K562 (cell line): ENCODE measurements around the gene GALNT5. TPM values are rescaled to one million over a fixed set of nuclear protein-coding genes. Genes with fewer than 3 reads are reported as not detected.

Source experiments
- ARID3A ChIP-seq: IDR thresholded peaks from 2 replicates; pipeline ENCODE4 v1.6.1; 2012; ENCODE audit warnings: low read depth, low read length, improper control_type of control experiment, borderline replicate concordance
- CBX1 ChIP-seq: sonication (generic); IDR thresholded peaks from 2 replicates; pipeline ENCODE4 v1.6.1; 2016; ENCODE audit warnings: antibody characterized with exemption, low read depth, mild to moderate bottlenecking
- DEAF1 ChIP-seq: fragments of 450-650 bp; formaldehyde crosslinking; IDR thresholded peaks from 2 replicates; pipeline ENCODE4 v1.4.0; 2020; ENCODE audit warnings: mild to moderate bottlenecking, moderate library complexity
- HLTF ChIP-seq: fragments of 450-650 bp; IDR thresholded peaks from 2 replicates; pipeline ENCODE4 v1.6.1; 2016
- HNRNPH1 ChIP-seq: fragments of 200-400 bp; formaldehyde crosslinking; optimal IDR thresholded peaks from 2 replicates; pipeline ENCODE3; 2017; ENCODE audit warnings: low read depth, mild to moderate bottlenecking, low read length, moderate library complexity
- MCM2 ChIP-seq: fragments of 450-650 bp; IDR thresholded peaks from 2 replicates; pipeline ENCODE4 v1.6.1; 2017; ENCODE audit warnings: low read depth, mild to moderate bottlenecking
- MYNN ChIP-seq, 2 experiments: sonication (generic); formaldehyde crosslinking in 1 of 2; IDR thresholded peaks; 2 replicates each; pipeline versions ENCODE4 v1.5.0 to v1.6.1; 2016 to 2020; ENCODE audit warnings: antibody characterized with exemption in 1 of 2, missing genetic modification reagents in 1 of 2
- NFXL1 ChIP-seq: fragments of 450-650 bp; formaldehyde crosslinking; IDR thresholded peaks from 2 replicates; pipeline ENCODE4 v1.4.0; 2021; ENCODE audit warnings: mild to moderate bottlenecking
- NR3C1 ChIP-seq: sonication (generic); formaldehyde crosslinking; IDR thresholded peaks from 2 replicates; pipeline ENCODE4 v1.8.1; 2022; ENCODE audit warnings: missing genetic modification reagents
- PHTF2 ChIP-seq: fragments of 250-450 bp; sonication (Bioruptor Pico); IDR thresholded peaks from 2 replicates; pipeline ENCODE4 v1.5.0; 2021; ENCODE audit warnings: mild to moderate bottlenecking
- RFX7 ChIP-seq: fragments of 250-450 bp; sonication (Bioruptor Pico); IDR thresholded peaks from 2 replicates; pipeline ENCODE4 v1.5.1; 2021; ENCODE audit warnings: mild to moderate bottlenecking
- SRF ChIP-seq, 2 experiments: fragments of 250-450, 450-650 bp in 1 of 2; sonication (Bioruptor Pico) in 1 of 2; sonication (generic) in 1 of 2; formaldehyde crosslinking; IDR thresholded peaks; 2 replicates each; pipeline versions ENCODE4 v1.5.0 to v1.5.1; 2020 to 2022; ENCODE audit warnings: mild to moderate bottlenecking in 1 of 2, missing genetic modification reagents in 1 of 2
- ZBTB11 ChIP-seq, 3 experiments: fragments of 200-800 bp in 1 of 3; fragments of 250-450 bp in 1 of 3; fragments of 450-650 bp in 1 of 3; sonication (Bioruptor Pico) in 1 of 3; sonication (Bioruptor generic) in 1 of 3; formaldehyde crosslinking in 1 of 3; IDR thresholded peaks; 2 replicates each; pipeline versions ENCODE4 v1.6.1 to v1.8.0; 2016 to 2022; ENCODE audit warnings: mild to moderate bottlenecking in 2 of 3, missing genetic modification characterization in 2 of 3, missing compliant biosample characterization in 1 of 3, moderate library complexity in 1 of 3
- ZNF518B ChIP-seq: fragments of 250-450 bp; sonication (Bioruptor Pico); IDR thresholded peaks from 2 replicates; pipeline ENCODE4 v1.5.0; 2021; ENCODE audit warnings: mild to moderate bottlenecking, moderate library complexity
- ZNF699 ChIP-seq: fragments of 250-450 bp; sonication (Bioruptor Pico); IDR thresholded peaks from 2 replicates; pipeline ENCODE4 v1.8.0; 2021; ENCODE audit warnings: mild to moderate bottlenecking, moderate library complexity; ENCODE audit not compliant: insufficient replicate concordance
- ZNF77 ChIP-seq: fragments of 250-450 bp; sonication (Bioruptor Pico); IDR thresholded peaks from 2 replicates; pipeline ENCODE4 v1.5.0; 2020
- polyA plus RNA-seq, 8 experiments: library from polyadenylated mRNA; depleted of rRNA in 4 of 8; stranded (reverse) in 5 of 8; unstranded in 3 of 8; fragments of >200 nt; fragmentation: Nextera tagmentation in 2 of 8; fragmentation: Illumina TruSeq in 1 of 8; extraction: Ambion mirVana in 2 of 8; extraction: Trizol in 1 of 8; gene quantifications; 2 replicates each; pipeline versions ENCODE4 v1.2.1 to v1.2.3, GENCODE V29; 2011 to 2014; ENCODE audit warnings: inconsistent platforms in 1 of 8, missing spikeins in 1 of 8
- total RNA-seq, 7 experiments: library from RNA; depleted of rRNA in 6 of 7; stranded (reverse); fragments of >200 nt in 6 of 7; fragmentation: Illumina TruSeq in 2 of 7; extraction: Trizol in 2 of 7; gene quantifications; 2 replicates each; pipeline versions ENCODE4 v1.2.1 to v1.2.3, GENCODE V29; 2011 to 2021; ENCODE audit warnings: low replicate concordance in 1 of 7

Gene GALNT5
- total and polyA plus RNA-seq, 9 of the 15 experiments (the other 6 are each of a cell fraction or from before 2014, with no cell fraction given): 21.6 to 73.0 (median 54.7) TPM

- TF ChIP-seq ZBTB11 (CRISPR knock-in tag; IDR thresholded peaks at IDR 0.05): peak in 1 of 3 experiments; percentile 41; a peak in 1 of 6 replicates
- no peak for TF ChIP-seq HLTF
- no peak for TF ChIP-seq NFXL1 (CRISPR knock-in tag)
- TF ChIP-seq ARID3A: peak; percentile 70; the same call in 1 of the 2 replicates
- TF ChIP-seq SRF (CRISPR knock-in tag; IDR thresholded peaks at IDR 0.05): no peak
- TF ChIP-seq RFX7: no peak
- TF ChIP-seq ZNF518B (CRISPR knock-in tag): no peak
- TF ChIP-seq DEAF1 (CRISPR knock-in tag): no peak
- no peak for TF ChIP-seq MCM2
- TF ChIP-seq HNRNPH1: no peak
- TF ChIP-seq ZNF699 (CRISPR knock-in tag): peak; percentile 40
- no peak for TF ChIP-seq PHTF2 (CRISPR knock-in tag)
- no peak for TF ChIP-seq CBX1
- peak; percentile 74; the same call in 1 of the 2 replicates for TF ChIP-seq MYNN (IDR thresholded peaks at IDR 0.05)
- no peak for TF ChIP-seq MYNN (CRISPR knock-in tag; IDR thresholded peaks at IDR 0.05)
- peak; percentile 78; the same call in 1 of the 2 replicates for TF ChIP-seq ZNF77 (CRISPR knock-in tag)
- TF ChIP-seq NR3C1: no peak
Observed at GRCh38 chr2:157258520-157259326, 1.2 kb downstream of the GALNT5 start (continued).
